Type B pancreatic cell (in vitro differentiated cells): ENCODE data around the gene PARS2. TPM values are rescaled to one million over a fixed set of nuclear protein-coding genes. Genes with fewer than 3 reads are reported as not detected.
A peak's percentile ranks its signal among the peaks of the same experiment; 100 is the strongest.

ENCODE experiments used
- DNase-seq: peaks from one replicate; pipeline ENCODE4 v3.0.0; 2021; ENCODE audit warnings: mixed read lengths; ENCODE audit not compliant: unreplicated experiment; ENCODE audit errors: extremely low spot score
- H3K27ac Mint-ChIP-seq: 2 replicates; pipeline ENCODE4 v1.8.0; 2021; ENCODE audit warnings: mild to moderate bottlenecking, mixed read lengths
- H3K27me3 Mint-ChIP-seq: 2 replicates; pipeline ENCODE4 v1.8.0; 2021; ENCODE audit warnings: mixed read lengths
- H3K36me3 Mint-ChIP-seq: 2 replicates; pipeline ENCODE4 v1.8.0; 2021; ENCODE audit warnings: mixed read lengths
- H3K4me1 Mint-ChIP-seq: one replicate; pipeline ENCODE4 v1.8.0; 2021; ENCODE audit warnings: mixed read lengths; ENCODE audit not compliant: unreplicated experiment
- H3K4me3 Mint-ChIP-seq: 2 replicates; pipeline ENCODE4 v1.8.0; 2021; ENCODE audit warnings: mild to moderate bottlenecking, mixed read lengths
- H3K9me3 Mint-ChIP-seq: 2 replicates; pipeline ENCODE4 v1.8.0; 2021; ENCODE audit warnings: mixed read lengths
- total RNA-seq: library from RNA; stranded (reverse); gene quantifications from 2 replicates; pipeline ENCODE4 v1.2.1, GENCODE V29; 2021; ENCODE audit warnings: low replicate concordance
- TF ChIP-seq, protein P1 (sequence below): fragments of 200-600 bp; sonication (generic); conservative IDR thresholded peaks from 2 replicates; pipeline ENCODE4 v1.5.0; 2021; ENCODE audit warnings: antibody characterized with exemption, mild to moderate bottlenecking

Gene PARS2
- total RNA-seq, 1 donor from 2014 or later = 9.5 TPM

DNA sequence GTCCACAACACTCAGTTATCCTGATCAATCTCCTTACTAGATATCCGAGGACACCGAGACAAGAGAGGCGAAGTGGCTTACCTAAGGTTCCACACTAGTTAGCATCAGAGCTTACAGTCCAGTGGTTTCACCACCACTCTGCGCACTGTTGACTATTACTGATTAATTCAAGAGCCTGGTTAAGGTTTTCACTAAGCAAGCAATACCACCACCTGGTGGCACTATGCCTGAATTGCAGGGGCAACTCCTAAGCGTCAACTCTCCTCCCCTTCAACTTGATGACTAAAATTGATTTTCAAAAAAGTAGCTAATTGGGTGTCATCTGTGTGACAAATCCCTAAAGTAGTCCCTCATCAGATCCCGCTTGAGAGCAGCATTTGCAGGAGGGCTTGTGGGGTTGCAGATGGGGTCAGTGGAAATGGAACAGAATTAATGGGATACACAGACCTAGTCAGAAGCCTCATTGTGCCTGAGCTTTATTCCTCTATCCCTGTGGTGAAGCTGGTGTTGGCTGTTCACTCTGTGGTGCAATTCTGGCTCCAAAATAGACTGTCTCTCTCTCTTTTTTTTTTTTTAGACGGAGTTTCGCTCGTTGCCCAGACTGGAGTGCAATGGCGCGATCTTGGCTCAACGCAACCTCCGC is 27.7 kb upstream of the PARS2 start:
- Mint-ChIP-seq H3K27me3 (no peaks in the 10 kb centered on the region), H3K4me1 (peaks cover 23% of the 10 kb centered on the region), H3K36me3 (no peaks in the 10 kb centered on the region), H3K9me3 (no peaks in the 10 kb centered on the region), H3K4me3 (no peak overlapping the region), H3K27ac (no peak overlapping the region)
- DNase-seq = no peak
- TF ChIP-seq, protein P1, sequence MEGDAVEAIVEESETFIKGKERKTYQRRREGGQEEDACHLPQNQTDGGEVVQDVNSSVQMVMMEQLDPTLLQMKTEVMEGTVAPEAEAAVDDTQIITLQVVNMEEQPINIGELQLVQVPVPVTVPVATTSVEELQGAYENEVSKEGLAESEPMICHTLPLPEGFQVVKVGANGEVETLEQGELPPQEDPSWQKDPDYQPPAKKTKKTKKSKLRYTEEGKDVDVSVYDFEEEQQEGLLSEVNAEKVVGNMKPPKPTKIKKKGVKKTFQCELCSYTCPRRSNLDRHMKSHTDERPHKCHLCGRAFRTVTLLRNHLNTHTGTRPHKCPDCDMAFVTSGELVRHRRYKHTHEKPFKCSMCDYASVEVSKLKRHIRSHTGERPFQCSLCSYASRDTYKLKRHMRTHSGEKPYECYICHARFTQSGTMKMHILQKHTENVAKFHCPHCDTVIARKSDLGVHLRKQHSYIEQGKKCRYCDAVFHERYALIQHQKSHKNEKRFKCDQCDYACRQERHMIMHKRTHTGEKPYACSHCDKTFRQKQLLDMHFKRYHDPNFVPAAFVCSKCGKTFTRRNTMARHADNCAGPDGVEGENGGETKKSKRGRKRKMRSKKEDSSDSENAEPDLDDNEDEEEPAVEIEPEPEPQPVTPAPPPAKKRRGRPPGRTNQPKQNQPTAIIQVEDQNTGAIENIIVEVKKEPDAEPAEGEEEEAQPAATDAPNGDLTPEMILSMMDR = peak; percentile 87

GRCh38 chr1:54788459-54788858 is 24.1 kb upstream of the PARS2 start:
- H3K4me3 Mint-ChIP-seq = peak overlapping the region; percentile 11
- no peak overlapping the region for H3K27ac Mint-ChIP-seq
- peaks cover 18% of the 10 kb centered on the region for H3K4me1 Mint-ChIP-seq

GRCh38 chr1:54787604-54788003 is 23.3 kb upstream of the PARS2 start:
- H3K9me3 Mint-ChIP-seq = no peaks in the 10 kb centered on the region
- no peak overlapping the region for H3K4me3 Mint-ChIP-seq
- peaks cover 16% of the 10 kb centered on the region for H3K27me3 Mint-ChIP-seq
- TF ChIP-seq, protein P1 = no peak
- DNase-seq = no peak
- H3K4me1 Mint-ChIP-seq = peaks cover 14% of the 10 kb centered on the region
- H3K27ac Mint-ChIP-seq = no peak overlapping the region
- H3K36me3 Mint-ChIP-seq = no peaks in the 10 kb centered on the region

More at GRCh38 chr1:54788459-54788858, 24.1 kb upstream of the PARS2 start:
- TF ChIP-seq, protein P1 = no peak
- DNase-seq = no peak
- Mint-ChIP-seq H3K36me3 (no peaks in the 10 kb centered on the region), H3K27me3 (peaks cover 9% of the 10 kb centered on the region), H3K9me3 (no peaks in the 10 kb centered on the region)

DNA sequence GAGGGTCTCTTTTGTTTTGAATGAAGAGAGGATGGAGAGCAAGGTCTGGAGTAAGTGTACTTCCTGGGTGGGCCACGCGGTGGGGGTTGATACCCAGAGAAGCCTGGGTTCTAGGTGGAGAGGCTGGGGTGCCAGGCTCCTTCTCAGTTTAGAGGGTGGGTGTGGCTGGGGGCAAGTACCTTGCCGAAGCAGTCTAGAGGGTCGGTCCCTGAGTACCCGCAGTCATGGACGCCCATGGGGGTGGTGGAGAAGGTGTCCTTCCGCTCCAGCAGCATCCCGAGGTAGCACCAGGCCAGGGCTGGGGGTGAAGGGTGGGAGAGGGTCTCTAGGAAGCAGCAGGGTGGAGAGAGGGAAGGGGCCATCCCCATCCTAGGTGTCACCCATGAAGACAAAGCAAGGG is 22.5 kb upstream of the PARS2 start:
- peaks cover 11% of the 10 kb centered on the region for H3K4me1 Mint-ChIP-seq
- DNase-seq = no peak
- H3K27ac Mint-ChIP-seq = no peak overlapping the region
- no peaks in the 10 kb centered on the region for H3K36me3 Mint-ChIP-seq
- no peak overlapping the region for H3K4me3 Mint-ChIP-seq
- peaks cover 24% of the 10 kb centered on the region for H3K27me3 Mint-ChIP-seq
- TF ChIP-seq, protein P1 = no peak
- H3K9me3 Mint-ChIP-seq = no peaks in the 10 kb centered on the region

GRCh38 chr1:54784066-54784465 is 19.7 kb upstream of the PARS2 start:
- no peak overlapping the region for H3K27ac Mint-ChIP-seq
- H3K4me3 Mint-ChIP-seq = no peak overlapping the region
- H3K36me3 Mint-ChIP-seq = no peaks in the 10 kb centered on the region
- H3K9me3 Mint-ChIP-seq = no peaks in the 10 kb centered on the region
- TF ChIP-seq, protein P1 = no peak
- peaks cover 9% of the 10 kb centered on the region for H3K4me1 Mint-ChIP-seq
- DNase-seq = peak; percentile 63
- peaks cover 45% of the 10 kb centered on the region for H3K27me3 Mint-ChIP-seq
